GM12892 (cell line): ENCODE results near the gene ZDHHC17.

Experiments
- POLR2A ChIP-seq: IDR thresholded peaks from 2 replicates; pipeline ENCODE4 v1.6.1; 2011; ENCODE audit warnings: low read depth, low read length, control low read depth
- POLR2AphosphoS5 ChIP-seq: IDR thresholded peaks from 2 replicates; pipeline ENCODE4 v1.6.1; 2011; ENCODE audit warnings: low read depth, low read length, control low read depth

- peak; percentile 95 for TF ChIP-seq POLR2A
- peak; percentile 89 for TF ChIP-seq POLR2AphosphoS5
These were observed at the start of gene ZDHHC17 for GRCh38 chr12:76763746-76764675.
